Mucosa of stomach (tissue), 1 donor: ENCODE data around the gene OR1D5.
"Not testable (repeated sequence)": the region's sequence is repeated elsewhere in the genome, so short reads cannot be mapped to it uniquely, and the experiment has no call there.

Experiments
- H3K27me3 ChIP-seq: one replicate; pipeline ENCODE4 v1.7.0; 2013; ENCODE audit warnings: mild to moderate bottlenecking, low read length; ENCODE audit not compliant: control insufficient read depth, insufficient read depth
- H3K36me3 ChIP-seq: one replicate; pipeline ENCODE4 v1.7.0; 2013; ENCODE audit warnings: low read length; ENCODE audit not compliant: control insufficient read depth, insufficient read depth
- H3K4me1 ChIP-seq: one replicate; pipeline ENCODE4 v1.7.0; 2013; ENCODE audit warnings: mild to moderate bottlenecking, low read length; ENCODE audit not compliant: control insufficient read depth, insufficient read depth
- H3K4me3 ChIP-seq: one replicate; pipeline ENCODE4 v1.7.0; 2013; ENCODE audit warnings: low read length
- H3K9ac ChIP-seq: one replicate; pipeline ENCODE4 v1.7.0; 2013; ENCODE audit warnings: mild to moderate bottlenecking, low read length, moderate library complexity
- H3K9me3 ChIP-seq: one replicate; pipeline ENCODE4 v1.7.0; 2013; ENCODE audit warnings: mild to moderate bottlenecking, low read length, moderate library complexity; ENCODE audit not compliant: control insufficient read depth
- donor health status: Pancreatic carcinoma.

OR1D5 gene, protein sequence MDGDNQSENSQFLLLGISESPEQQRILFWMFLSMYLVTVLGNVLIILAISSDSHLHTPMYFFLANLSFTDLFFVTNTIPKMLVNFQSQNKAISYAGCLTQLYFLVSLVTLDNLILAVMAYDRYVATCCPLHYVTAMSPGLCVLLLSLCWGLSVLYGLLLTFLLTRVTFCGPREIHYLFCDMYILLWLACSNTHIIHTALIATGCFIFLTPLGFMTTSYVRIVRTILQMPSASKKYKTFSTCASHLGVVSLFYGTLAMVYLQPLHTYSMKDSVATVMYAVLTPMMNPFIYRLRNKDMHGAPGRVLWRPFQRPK

DNA sequence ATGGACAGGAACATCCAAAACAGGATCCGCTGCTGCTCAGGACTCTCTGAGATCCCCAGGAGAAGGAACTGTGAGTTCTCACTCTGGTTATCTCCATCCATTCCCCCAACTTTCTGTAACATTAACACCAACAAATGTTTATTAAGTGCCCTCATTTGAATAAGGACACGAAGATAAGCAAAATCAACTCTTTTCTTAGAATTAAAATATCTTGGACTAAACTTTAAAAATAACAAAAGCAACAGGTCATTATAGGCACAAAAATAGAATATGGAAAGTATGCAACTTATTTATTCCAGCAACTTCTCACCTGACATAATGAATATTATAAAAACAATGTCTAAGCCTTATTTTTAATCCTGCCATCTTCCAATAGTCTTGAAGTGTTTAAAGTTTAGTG lies at the start of gene OR1D5:
TSS of gene OR1D5 (minus strand) at position 101 of the 400 bp plus-strand sequence. CDS start at position 101, 0 bp downstream.
- H3K4me1 ChIP-seq, H3K9ac ChIP-seq, H3K4me3 ChIP-seq, H3K36me3 ChIP-seq, H3K27me3 ChIP-seq, H3K9me3 ChIP-seq: not testable (repeated sequence)

DNA sequence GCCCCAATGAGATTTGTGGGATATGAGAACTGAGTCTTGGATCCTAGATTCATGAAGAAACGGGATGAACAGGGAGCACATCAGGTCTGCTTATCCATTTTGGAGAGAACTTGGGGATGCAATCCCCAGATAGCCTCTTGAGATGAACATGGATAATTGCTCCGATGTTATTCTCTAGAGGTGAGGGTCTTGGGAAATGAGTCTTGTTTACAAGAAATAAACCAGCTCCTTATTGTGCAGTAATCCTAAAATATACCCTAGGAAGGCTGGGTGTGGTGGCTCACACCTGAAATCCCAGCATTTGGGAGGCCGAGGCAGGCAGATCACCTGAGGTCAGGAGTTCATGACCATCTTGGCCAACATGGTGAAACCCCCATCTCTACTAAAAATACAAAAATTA lies 40.9 kb upstream of the OR1D5 start, which contains the start of gene OR1D2:
TSS of gene OR1D2 (minus strand) at position 101 of the 400 bp plus-strand sequence. CDS start 11,426 bp downstream, outside the sequence.
- H3K27me3 ChIP-seq: no peaks in the 10 kb centered on the region
- no peaks in the 10 kb centered on the region for H3K9me3 ChIP-seq
- no peak within 1 kb of the TSS for H3K9ac ChIP-seq
- no peaks in the 10 kb centered on the region for H3K36me3 ChIP-seq
- H3K4me3 ChIP-seq: no peak within 1 kb of the TSS
- H3K4me1 ChIP-seq: no peaks in the 10 kb centered on the region

DNA sequence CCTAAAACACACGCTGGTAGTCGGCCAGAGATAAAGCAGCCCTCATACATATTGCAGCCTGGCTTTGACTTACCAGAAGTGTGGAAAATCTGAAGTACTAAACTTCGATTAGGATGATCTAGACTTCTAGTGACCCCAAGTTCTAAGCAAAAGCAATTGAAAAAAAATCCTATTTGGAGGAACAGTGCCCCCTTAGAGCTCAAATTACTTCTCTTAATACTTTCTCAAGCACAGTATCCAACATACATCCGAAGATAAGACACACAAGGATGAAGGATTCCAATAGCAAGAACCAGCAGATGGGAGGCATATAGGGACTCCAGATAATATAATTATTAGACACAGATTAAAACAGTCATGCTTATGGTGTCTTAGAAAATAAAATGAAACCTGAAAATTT lies 10.4 kb upstream of the OR1D5 start:
- not testable (repeated sequence) for H3K4me3 ChIP-seq, H3K9me3 ChIP-seq, H3K27me3 ChIP-seq, H3K9ac ChIP-seq, H3K36me3 ChIP-seq, H3K4me1 ChIP-seq

DNA sequence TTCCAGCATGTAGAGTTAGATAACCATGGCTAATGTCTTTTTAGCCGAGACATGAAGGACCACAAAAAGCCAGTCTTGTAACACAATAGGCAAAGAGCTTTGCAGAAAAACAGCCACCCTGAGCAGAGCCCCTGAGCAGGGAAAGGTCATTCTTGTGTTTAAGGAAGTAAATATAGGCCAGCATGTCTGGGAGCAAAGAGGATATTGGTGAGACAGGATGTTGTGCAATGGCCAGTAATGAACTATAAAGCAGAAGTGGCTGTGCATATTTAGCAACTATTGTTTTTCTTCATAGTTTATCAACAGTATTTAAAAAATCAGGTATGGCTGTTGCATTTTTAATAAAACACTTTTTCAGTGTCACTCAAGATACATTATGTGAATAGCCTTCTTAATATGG lies 1.8 kb upstream of the OR1D5 start:
- H3K27me3 ChIP-seq, H3K9ac ChIP-seq, H3K9me3 ChIP-seq, H3K36me3 ChIP-seq, H3K4me1 ChIP-seq, H3K4me3 ChIP-seq: not testable (repeated sequence)

DNA sequence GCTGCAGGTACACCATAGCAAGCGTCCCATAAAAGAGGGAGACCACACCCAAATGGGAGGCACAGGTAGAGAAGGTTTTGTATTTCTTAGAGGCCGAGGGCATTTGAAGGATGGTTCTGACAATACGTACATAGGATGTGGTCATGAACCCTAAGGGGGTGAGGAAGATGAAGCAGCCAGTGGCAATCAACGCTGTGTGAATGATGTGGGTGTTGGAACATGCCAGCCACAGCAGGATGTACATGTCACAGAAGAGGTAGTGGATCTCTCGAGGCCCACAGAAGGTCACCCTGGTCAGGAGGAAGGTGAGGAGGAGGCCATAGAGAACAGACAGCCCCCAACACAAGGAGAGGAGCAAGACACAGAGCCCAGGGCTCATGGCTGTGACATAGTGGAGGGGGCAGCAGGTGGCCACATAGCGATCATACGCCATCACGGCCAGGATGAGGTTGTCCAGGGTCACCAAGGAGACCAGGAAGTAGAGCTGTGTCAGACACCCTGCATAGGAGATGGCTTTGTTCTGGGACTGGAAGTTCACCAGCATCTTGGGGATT lies 506 bp downstream of the OR1D5 start:
- not testable (repeated sequence) for H3K4me3 ChIP-seq, H3K4me1 ChIP-seq, H3K27me3 ChIP-seq, H3K9me3 ChIP-seq, H3K9ac ChIP-seq, H3K36me3 ChIP-seq

DNA sequence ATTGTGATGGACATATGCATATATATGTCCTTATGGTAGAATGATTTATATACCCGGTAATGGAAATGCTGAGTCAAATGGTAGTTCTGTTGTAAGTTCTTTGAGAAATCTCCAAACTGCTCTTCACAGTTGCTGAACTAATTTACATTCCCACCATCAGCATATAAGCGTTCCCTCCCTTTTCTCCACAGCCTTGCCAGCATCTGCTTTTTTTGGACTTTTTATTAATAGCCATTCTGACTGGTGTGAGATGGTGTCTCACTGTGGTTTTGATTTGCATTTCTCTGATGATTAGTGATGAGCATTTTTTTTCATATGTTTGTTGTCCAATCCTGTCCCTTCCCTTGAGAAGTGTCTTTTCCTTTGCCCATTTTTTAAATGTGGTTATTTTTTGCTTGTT lies 8.5 kb downstream of the OR1D5 start:
- H3K36me3 ChIP-seq, H3K4me1 ChIP-seq, H3K4me3 ChIP-seq, H3K27me3 ChIP-seq, H3K9me3 ChIP-seq, H3K9ac ChIP-seq: not testable (repeated sequence)

DNA sequence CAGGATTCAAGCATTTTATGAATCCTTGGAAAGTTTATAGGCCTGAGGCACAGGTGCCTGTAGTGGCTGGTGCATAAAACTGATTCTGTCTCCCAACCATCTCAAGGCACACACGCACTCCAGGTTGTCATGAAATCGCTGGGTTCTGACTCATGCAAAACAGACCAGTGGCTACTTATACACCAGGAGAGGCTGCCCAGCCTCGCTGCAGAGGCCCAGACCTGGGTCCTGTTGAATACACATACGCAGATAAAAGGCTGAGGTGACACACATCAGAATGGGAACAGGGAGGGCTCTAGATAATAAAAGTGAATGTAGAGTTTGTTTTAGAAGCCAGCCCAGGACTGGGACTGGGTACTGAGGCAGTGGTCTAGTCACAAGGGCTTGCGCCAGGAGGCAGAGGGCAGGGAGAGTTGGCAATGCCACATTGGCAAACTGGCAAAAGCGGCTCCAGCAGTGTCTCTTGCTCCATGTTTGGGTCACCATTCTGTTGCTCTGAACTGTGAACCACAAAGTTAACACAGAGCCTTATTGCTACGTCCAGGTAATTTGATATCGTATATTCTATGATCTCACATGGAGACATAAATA lies 13.6 kb downstream of the OR1D5 start:
- Histone ChIP-seq H3K27me3 (no peaks in the 10 kb centered on the region), H3K4me1 (peaks cover 6% of the 10 kb centered on the region), H3K4me3 (peak overlapping the region; percentile 98), H3K36me3 (no peaks in the 10 kb centered on the region), H3K9me3 (no peaks in the 10 kb centered on the region), H3K9ac (no peak overlapping the region)

DNA sequence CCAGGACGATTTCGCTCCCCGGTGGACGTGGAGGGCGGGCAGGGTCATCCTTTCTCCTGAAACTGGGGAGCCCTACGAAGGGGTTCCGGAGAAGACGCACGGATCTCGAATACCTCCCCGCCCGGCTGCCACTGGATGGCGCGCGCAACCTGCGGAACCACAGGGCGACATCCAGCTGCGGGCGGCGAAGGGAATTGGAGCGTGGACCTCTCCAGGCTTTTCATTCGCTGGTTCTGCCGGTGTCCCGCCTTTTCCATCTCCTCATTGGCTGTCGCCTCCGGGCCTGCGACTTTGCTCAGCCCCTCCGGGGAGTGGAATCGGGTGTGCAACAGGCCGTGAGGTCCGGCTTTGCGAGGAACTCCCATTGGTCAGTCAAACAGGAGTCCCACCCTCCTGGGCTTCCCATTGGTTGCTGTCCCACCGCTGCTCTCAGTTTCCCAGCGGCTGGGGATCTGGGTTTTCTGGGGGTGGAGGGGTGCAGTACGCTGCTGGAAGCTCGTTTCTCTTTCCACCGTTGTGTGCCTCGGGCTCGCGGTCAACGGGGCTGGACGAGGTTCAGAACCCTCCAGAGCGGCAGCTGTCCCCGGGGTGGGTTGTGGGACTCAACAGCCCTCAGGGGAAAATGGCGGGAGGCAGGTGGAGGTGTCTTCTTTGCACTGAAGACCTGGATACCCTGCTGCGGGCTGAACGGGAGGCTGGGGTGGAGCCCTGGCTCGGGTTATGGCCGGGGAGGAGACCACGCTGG lies 14.5 kb downstream of the OR1D5 start:
- H3K27me3 ChIP-seq: no peaks in the 10 kb centered on the region
- H3K36me3 ChIP-seq: no peaks in the 10 kb centered on the region
- peak overlapping the region; percentile 92 for H3K9ac ChIP-seq
- H3K4me3 ChIP-seq: peak overlapping the region; percentile 98
- no peaks in the 10 kb centered on the region for H3K9me3 ChIP-seq
- H3K4me1 ChIP-seq: peaks cover 6% of the 10 kb centered on the region

DNA sequence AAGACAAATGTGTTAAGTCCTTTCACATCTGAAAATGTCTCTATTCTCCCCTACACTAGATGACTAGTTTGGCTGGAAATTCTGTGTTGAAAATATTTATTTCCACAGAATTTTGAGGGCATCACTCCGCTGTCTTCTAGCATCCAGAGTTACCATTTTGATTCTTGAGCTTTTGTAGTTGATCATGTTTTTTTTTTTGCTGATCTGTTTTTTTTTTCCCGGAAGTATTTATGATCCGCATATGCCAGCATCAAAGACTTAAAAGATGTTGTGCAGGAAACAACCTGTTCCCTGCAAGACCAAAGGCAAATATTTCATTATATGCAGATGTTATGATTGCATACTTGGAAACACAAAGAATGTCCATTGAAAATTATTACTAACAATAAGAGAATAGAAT lies 16.7 kb downstream of the OR1D5 start:
- Histone ChIP-seq H3K4me1 (peaks cover 6% of the 10 kb centered on the region), H3K4me3 (no peak overlapping the region), H3K27me3 (no peaks in the 10 kb centered on the region), H3K36me3 (no peaks in the 10 kb centered on the region), H3K9me3 (no peaks in the 10 kb centered on the region), H3K9ac (no peak overlapping the region)

DNA sequence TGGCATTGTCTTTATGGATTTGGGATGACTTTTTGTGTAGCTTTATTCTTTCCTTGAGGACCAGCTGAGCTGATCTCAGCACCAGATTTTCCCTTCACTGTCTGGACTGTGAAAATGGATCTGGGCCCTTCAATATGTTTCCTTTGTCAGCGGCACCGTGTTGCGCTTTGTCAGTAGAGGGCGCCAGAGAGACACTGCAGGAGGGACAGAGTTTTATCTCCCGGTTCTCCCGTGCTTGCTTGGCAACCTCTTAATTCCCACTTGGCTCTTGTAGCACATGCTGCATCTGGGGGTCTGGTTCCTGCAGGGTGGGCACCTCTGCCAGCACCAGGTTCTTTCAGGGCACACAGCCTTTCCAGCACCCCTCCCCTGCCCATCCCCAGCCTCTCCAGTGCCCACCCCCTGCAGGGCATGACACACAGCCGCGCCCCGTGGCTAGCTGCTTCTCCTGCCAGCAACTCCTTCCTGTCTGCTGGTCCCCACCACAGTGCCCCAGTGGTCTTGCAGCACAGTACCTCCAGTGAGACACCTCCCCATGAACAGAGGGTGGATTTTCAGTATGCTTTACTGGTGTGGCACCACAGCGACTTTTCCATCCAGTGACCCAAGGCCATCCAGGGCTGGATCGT lies 19.6 kb downstream of the OR1D5 start:
- no peaks in the 10 kb centered on the region for H3K9me3 ChIP-seq
- no peak overlapping the region for H3K4me3 ChIP-seq
- H3K9ac ChIP-seq: no peak overlapping the region
- no peaks in the 10 kb centered on the region for H3K36me3 ChIP-seq
- H3K27me3 ChIP-seq: no peaks in the 10 kb centered on the region
- H3K4me1 ChIP-seq: no peaks in the 10 kb centered on the region

DNA sequence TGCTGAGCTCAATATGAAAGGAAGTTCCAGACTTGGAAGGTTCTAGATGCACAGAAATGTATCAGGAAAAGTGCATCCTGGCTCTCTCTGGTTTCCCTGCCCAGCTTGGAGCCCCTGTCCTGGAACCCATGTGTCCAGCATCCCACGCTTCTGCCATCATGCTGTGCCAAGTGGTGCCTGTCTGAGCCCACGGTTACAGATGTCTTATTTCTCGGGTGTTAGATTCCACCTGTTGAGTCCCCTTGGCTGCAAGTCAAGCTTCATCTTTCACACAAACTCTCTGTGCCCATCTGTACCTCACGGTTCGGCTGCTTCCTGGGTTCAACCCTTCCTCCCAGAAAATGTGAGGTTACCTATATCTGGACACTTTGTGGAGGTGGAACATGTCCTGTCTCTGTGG lies 22.5 kb downstream of the OR1D5 start:
- H3K9me3 ChIP-seq: no peaks in the 10 kb centered on the region
- no peak overlapping the region for H3K9ac ChIP-seq
- H3K4me3 ChIP-seq: no peak overlapping the region
- H3K4me1 ChIP-seq: no peaks in the 10 kb centered on the region
- peaks cover 3% of the 10 kb centered on the region for H3K27me3 ChIP-seq
- no peaks in the 10 kb centered on the region for H3K36me3 ChIP-seq

DNA sequence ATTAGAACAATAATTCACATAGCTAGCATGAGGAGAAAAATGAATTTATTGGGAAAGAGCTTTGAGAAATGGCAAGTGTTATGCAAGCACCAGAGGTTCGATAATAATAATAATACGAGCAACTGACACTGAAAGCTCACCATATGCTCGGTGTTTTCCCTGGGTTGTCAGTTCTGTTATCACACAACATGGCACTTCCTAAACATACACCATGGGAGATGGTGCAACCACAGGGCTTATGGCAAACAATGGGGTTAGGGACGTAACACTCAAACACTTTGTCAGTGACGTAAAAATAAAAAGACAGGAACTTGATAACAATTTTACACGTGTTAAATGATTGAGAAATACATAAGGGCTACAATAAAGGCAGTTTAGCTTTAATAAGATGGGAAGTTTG lies 23.7 kb downstream of the OR1D5 start:
- Histone ChIP-seq H3K36me3 (no peaks in the 10 kb centered on the region), H3K4me1 (no peaks in the 10 kb centered on the region), H3K9ac (no peak overlapping the region), H3K9me3 (no peaks in the 10 kb centered on the region), H3K27me3 (peaks cover 3% of the 10 kb centered on the region), H3K4me3 (no peak overlapping the region)
